Neural cell (in vitro differentiated cells): ENCODE results near the gene DENND5A.

Experiments used
- CTCF ChIP-seq: fragments of 450-650 bp; IDR thresholded peaks from 2 replicates; pipeline ENCODE4 v1.5.1; 2014; ENCODE audit warnings: antibody characterized with exemption, mild to moderate bottlenecking, moderate library complexity; ENCODE audit not compliant: poor library complexity, severe bottlenecking
- EP300 ChIP-seq: fragments of 450-650 bp; conservative IDR thresholded peaks from 2 replicates; pipeline ENCODE4 v1.6.1; 2014; ENCODE audit warnings: antibody characterized with exemption, mild to moderate bottlenecking, moderate library complexity; ENCODE audit not compliant: poor library complexity, severe bottlenecking
- EZH2 ChIP-seq: fragments of 200-600, 300-800 bp; shearing (Covaris generic), sonication (generic); IDR thresholded peaks from 2 replicates; pipeline ENCODE4 v1.6.1; 2014; ENCODE audit warnings: antibody characterized with exemption, low read length, borderline replicate concordance, mild to moderate bottlenecking; ENCODE audit not compliant: insufficient read depth, poor library complexity, severe bottlenecking
- POLR2AphosphoS5 ChIP-seq: IDR thresholded peaks from 2 replicates; pipeline ENCODE4 v1.6.1; 2012
- RAD21 ChIP-seq: fragments of 450-650 bp; conservative IDR thresholded peaks from 2 replicates; pipeline ENCODE4 v1.6.1; 2014; ENCODE audit warnings: antibody characterized with exemption, mild to moderate bottlenecking, moderate library complexity
- REST ChIP-seq: IDR thresholded peaks from 2 replicates; pipeline ENCODE4 v1.6.1; 2012; ENCODE audit warnings: borderline replicate concordance
- SMC3 ChIP-seq: fragments of 450-650 bp; conservative IDR thresholded peaks from 2 replicates; pipeline ENCODE4 v1.6.1; 2014; ENCODE audit warnings: antibody characterized with exemption, mild to moderate bottlenecking, moderate library complexity; ENCODE audit not compliant: poor library complexity

- TF ChIP-seq EZH2 (no peak), CTCF (no peak), POLR2AphosphoS5 (no peak), SMC3 (no peak), REST (no peak), RAD21 (no peak), EP300 (no peak)
These were observed 63.6 kb downstream of the DENND5A start for GRCh38 chr11:9201372-9202162.
